HG02885 (cell line): ENCODE measurements around the gene GYPE.
"Not testable (repeated sequence)": the region's sequence is repeated elsewhere in the genome, so short reads cannot be mapped to it uniquely, and the experiment has no call there.

ENCODE experiments used
- ATAC-seq: cut with Tn5 transposase; IDR thresholded peaks from one replicate; pipeline ENCODE4 v1.9.1; 2021; ENCODE audit warnings: mild to moderate bottlenecking; ENCODE audit not compliant: unreplicated experiment, poor library complexity

GYPE gene

GRCh38 chr4:143905440-143905839, at the start of gene GYPE:
Gene GYPE, minus strand, starts transcription at chr4:143905559. Its CDS starts 52 bp downstream, at chr4:143905507.
- ATAC-seq: not testable (repeated sequence)

GRCh38 chr4:143951458-143951972, 46.2 kb upstream of the GYPE start:
- ATAC-seq: not testable (repeated sequence)

- not testable (repeated sequence) for ATAC-seq
Measured at GRCh38 chr4:143950967-143951366, 45.6 kb upstream of the GYPE start.

- not testable (repeated sequence) for ATAC-seq
Measured at GRCh38 chr4:143950185-143950584, 44.8 kb upstream of the GYPE start.

GRCh38 chr4:143947493-143947892, 42.1 kb upstream of the GYPE start:
- not testable (repeated sequence) for ATAC-seq

- ATAC-seq: not testable (repeated sequence)
Measured at GRCh38 chr4:143940708-143941107, 35.3 kb upstream of the GYPE start.

GRCh38 chr4:143939528-143939927, 34.2 kb upstream of the GYPE start:
- ATAC-seq: no peak

- ATAC-seq: not testable (repeated sequence)
Measured at GRCh38 chr4:143938890-143939289, 33.5 kb upstream of the GYPE start.

- ATAC-seq: no peak
Measured at GRCh38 chr4:143921181-143921580, 15.8 kb upstream of the GYPE start.

GRCh38 chr4:143916485-143916884, 11.1 kb upstream of the GYPE start:
- not testable (repeated sequence) for ATAC-seq

GRCh38 chr4:143912478-143912877, 7.1 kb upstream of the GYPE start:
- ATAC-seq: peak; percentile 20

- ATAC-seq: peak; percentile 67
Measured at GRCh38 chr4:143911528-143912417, 6.4 kb upstream of the GYPE start.

- not testable (repeated sequence) for ATAC-seq
Measured at GRCh38 chr4:143910906-143911305, 5.5 kb upstream of the GYPE start.

- ATAC-seq: peak; percentile 66
Measured at GRCh38 chr4:143907811-143908210, 2.5 kb upstream of the GYPE start.

GRCh38 chr4:143904431-143904830, 928 bp downstream of the GYPE start:
- not testable (repeated sequence) for ATAC-seq

- ATAC-seq: not testable (repeated sequence)
Measured at GRCh38 chr4:143890323-143890722, 15.0 kb downstream of the GYPE start.

GRCh38 chr4:143888189-143888588, 17.2 kb downstream of the GYPE start:
- ATAC-seq: not testable (repeated sequence)

- ATAC-seq: not testable (repeated sequence)
Measured at GRCh38 chr4:143884965-143885364, 20.4 kb downstream of the GYPE start.

- no peak for ATAC-seq
Measured at GRCh38 chr4:143883529-143883928, 21.8 kb downstream of the GYPE start.

GRCh38 chr4:143882892-143883291, 22.5 kb downstream of the GYPE start:
- no peak for ATAC-seq

GRCh38 chr4:143879561-143879960, 25.8 kb downstream of the GYPE start:
- not testable (repeated sequence) for ATAC-seq
